ENCODE results near the gene METTL17. TPM values are rescaled to one million over a fixed set of nuclear protein-coding genes. Genes with fewer than 3 reads are reported as not detected.

The METTL17 gene
- total RNA-seq, 4 donors from 2014 or later, result 82.8 to 164 (median 114) TPM

DNA sequence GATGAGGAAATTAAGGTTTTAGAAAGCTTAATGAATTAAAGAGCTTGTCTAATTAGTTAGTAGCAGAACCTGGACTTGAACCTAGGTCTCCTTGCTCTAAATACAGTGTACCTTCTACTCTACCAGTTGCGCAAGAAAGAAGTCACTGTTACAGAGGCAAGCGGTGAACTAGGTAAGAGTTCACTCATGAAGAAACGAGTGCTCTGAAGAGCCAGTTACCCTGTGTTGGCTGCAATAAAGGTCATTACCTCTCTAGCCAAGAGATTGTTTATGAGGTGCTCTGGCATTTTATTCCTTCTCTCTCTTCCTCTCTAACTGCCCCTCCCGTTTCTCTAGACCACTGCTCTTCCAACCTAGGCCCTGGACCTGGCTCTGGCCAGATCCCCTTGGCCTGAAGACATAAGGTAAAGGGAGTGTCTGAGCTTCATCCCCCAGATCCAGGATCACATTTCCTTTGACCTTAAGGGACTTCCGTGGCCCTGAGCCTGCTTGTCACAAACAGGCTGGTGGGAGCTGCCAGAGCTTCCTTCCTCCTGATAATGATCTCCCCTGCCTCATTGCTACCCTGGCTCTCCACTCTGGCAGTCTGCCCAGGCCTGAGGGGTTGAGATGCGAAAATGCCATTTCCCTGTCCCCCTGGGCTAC, 54.3 kb downstream of the METTL17 start:
- peak overlapping the region; percentile 23 to 71 (median 64) for H3K27ac ChIP-seq
- H3K27me3 ChIP-seq, result no peaks in the 10 kb centered on the region
- no peak overlapping the region for H3K4me3 ChIP-seq (replicated peaks in 1 of 3)
- DNase-seq, result peak; percentile 32 to 46
- no peak for TF ChIP-seq POLR2A (IDR thresholded peaks at IDR 0.05)
- TF ChIP-seq, protein P1, sequence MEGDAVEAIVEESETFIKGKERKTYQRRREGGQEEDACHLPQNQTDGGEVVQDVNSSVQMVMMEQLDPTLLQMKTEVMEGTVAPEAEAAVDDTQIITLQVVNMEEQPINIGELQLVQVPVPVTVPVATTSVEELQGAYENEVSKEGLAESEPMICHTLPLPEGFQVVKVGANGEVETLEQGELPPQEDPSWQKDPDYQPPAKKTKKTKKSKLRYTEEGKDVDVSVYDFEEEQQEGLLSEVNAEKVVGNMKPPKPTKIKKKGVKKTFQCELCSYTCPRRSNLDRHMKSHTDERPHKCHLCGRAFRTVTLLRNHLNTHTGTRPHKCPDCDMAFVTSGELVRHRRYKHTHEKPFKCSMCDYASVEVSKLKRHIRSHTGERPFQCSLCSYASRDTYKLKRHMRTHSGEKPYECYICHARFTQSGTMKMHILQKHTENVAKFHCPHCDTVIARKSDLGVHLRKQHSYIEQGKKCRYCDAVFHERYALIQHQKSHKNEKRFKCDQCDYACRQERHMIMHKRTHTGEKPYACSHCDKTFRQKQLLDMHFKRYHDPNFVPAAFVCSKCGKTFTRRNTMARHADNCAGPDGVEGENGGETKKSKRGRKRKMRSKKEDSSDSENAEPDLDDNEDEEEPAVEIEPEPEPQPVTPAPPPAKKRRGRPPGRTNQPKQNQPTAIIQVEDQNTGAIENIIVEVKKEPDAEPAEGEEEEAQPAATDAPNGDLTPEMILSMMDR (IDR thresholded peaks at IDR 0.05), result no peak
- intact Hi-C loops (cut with DNase I), result no loop called here
- peaks cover 21 to 29% of the 10 kb centered on the region in 2 donors for H3K4me1 ChIP-seq
- H3K9me3 ChIP-seq, result no peaks in the 10 kb centered on the region
- WGBS, 2 donors, result 29 to 32% methylated on average over 6 of the region's 6 CpGs
- H3K36me3 ChIP-seq, result no peaks in the 10 kb centered on the region

Small RNAs within 50 kb of the gene (microRNA-seq; reads per million reads assigned to microRNA genes)
- not detected for gene MIR6717

Small RNAs within 50 kb of the gene (small RNA-seq; reads per million reads assigned to genes)
- not detected for gene RN7SL189P

Other genes starting within 250 kb of the METTL17 start
- not detected for gene EDDM3A, start 244.1 kb upstream of the METTL17 start, total RNA-seq
- gene EDDM3B, start 221.6 kb upstream of the METTL17 start, total RNA-seq, result not detected
- 10 to 100 TPM in 1 of 4 donors, 1 to 10 TPM in 3; 1.8 to 13.2 (median 6.2) TPM for gene RNASE6, start 208.7 kb upstream of the METTL17 start, total RNA-seq
- gene RNASE1, start 187.1 kb upstream of the METTL17 start, total RNA-seq, result 100 to 1,000 TPM in 2 of 4 donors, 10 to 100 TPM in 2; 69.0 to 208 (median 133) TPM
- not detected for gene RNASE3, start 98.6 kb upstream of the METTL17 start, total RNA-seq
- not detected for gene RNASE2, start 34.5 kb upstream of the METTL17 start, total RNA-seq
- gene SLC39A2, start 9.3 kb downstream of the METTL17 start, total RNA-seq, result not detected
- gene NDRG2, start 35.1 kb downstream of the METTL17 start, total RNA-seq, result 100 to 1,000 TPM; 152 to 212 (median 183) TPM
- not detected for gene TPPP2, start 40.2 kb downstream of the METTL17 start, total RNA-seq
- not detected for gene RNASE13, start 44.8 kb downstream of the METTL17 start, total RNA-seq
- gene RNASE7, start 52.4 kb downstream of the METTL17 start, total RNA-seq, result not detected
- not detected for gene RNASE8, start 67.8 kb downstream of the METTL17 start, total RNA-seq
- 10 to 100 TPM; 28.1 to 44.8 (median 43.4) TPM for gene ARHGEF40, start 80.3 kb downstream of the METTL17 start, total RNA-seq
- gene ZNF219, start 108.7 kb downstream of the METTL17 start, total RNA-seq, result 10 to 100 TPM; 53.6 to 82.7 (median 67.3) TPM
- gene TMEM253, start 111.1 kb downstream of the METTL17 start, total RNA-seq, result 1 to 10 TPM in 2 of 4 donors, under 1 TPM in 1, not detected in 1; 0.81 to 3.1 (median 2.8) TPM
- gene OR5AU1, start 166.1 kb downstream of the METTL17 start, total RNA-seq, result not detected

All from thyroid gland (tissue), 4 donors.